Activated T-cell treated with anti-CD3 and anti-CD28 coated beads, Interleukin-2, amount 50 U/mL, for 4 hours (primary cell): ENCODE results near the gene LRRFIP1. TPM values are rescaled to one million over a fixed set of nuclear protein-coding genes. Genes with fewer than 3 reads are reported as not detected.
A peak's percentile ranks its signal among the peaks of the same experiment; 100 is the strongest.

Experiments
- ATAC-seq, 2 donors: fragments of 200-7000 bp; cut with Tn5 transposase; one replicate each; pipeline ENCODE4 v1.10.0; 2021
- DNase-seq: peaks from one replicate; pipeline ENCODE4 v3.0.0-alpha.2; 2020
- H3K27me3 Mint-ChIP-seq: one replicate; pipeline ENCODE4 v1.8.0; 2021; ENCODE audit warnings: low read depth, mixed read lengths
- H3K36me3 Mint-ChIP-seq: one replicate; pipeline ENCODE4 v1.8.0; 2022; ENCODE audit warnings: mixed read lengths; ENCODE audit not compliant: insufficient read depth
- H3K4me1 Mint-ChIP-seq: one replicate; pipeline ENCODE4 v1.8.0; 2021; ENCODE audit warnings: low read depth, mixed read lengths
- H3K4me3 Mint-ChIP-seq: one replicate; pipeline ENCODE4 v1.8.0; 2021; ENCODE audit warnings: mild to moderate bottlenecking, moderate library complexity, mixed read lengths
- H3K9me3 Mint-ChIP-seq: one replicate; pipeline ENCODE4 v1.8.0; 2021; ENCODE audit warnings: mixed read lengths
- total RNA-seq, 3 donors: library from RNA; stranded (reverse); gene quantifications; one replicate each; pipeline ENCODE4 v1.2.1, GENCODE V29; 2021

Gene LRRFIP1
- total RNA-seq, 3 donors from 2014 or later: 160 to 203 (median 169) TPM

GRCh38 chr2:237711458-237712150, 84.2 kb downstream of the LRRFIP1 start:
- no peak for ATAC-seq
- no peak for DNase-seq
- H3K27me3 Mint-ChIP-seq: no peaks in the 10 kb centered on the region

GRCh38 chr2:237712477-237713377, 85.3 kb downstream of the LRRFIP1 start:
- DNase-seq (no peak), ATAC-seq (no peak)
- Mint-ChIP-seq H3K4me1 (peaks cover 63% of the 10 kb centered on the region), H3K4me3 (no peak overlapping the region), H3K9me3 (no peaks in the 10 kb centered on the region), H3K27me3 (no peaks in the 10 kb centered on the region), H3K36me3 (peaks cover 20% of the 10 kb centered on the region)

More at GRCh38 chr2:237711458-237712150, 84.2 kb downstream of the LRRFIP1 start:
- peaks cover 67% of the 10 kb centered on the region for H3K4me1 Mint-ChIP-seq
- H3K36me3 Mint-ChIP-seq: peaks cover 20% of the 10 kb centered on the region
- H3K9me3 Mint-ChIP-seq: no peaks in the 10 kb centered on the region
- no peak overlapping the region for H3K4me3 Mint-ChIP-seq

- ATAC-seq (no peak), DNase-seq (no peak)
- Mint-ChIP-seq H3K4me1 (peaks cover 67% of the 10 kb centered on the region), H3K36me3 (peaks cover 22% of the 10 kb centered on the region), H3K4me3 (no peak overlapping the region), H3K9me3 (no peaks in the 10 kb centered on the region), H3K27me3 (no peaks in the 10 kb centered on the region)
Measured at GRCh38 chr2:237714690-237715458, 87.5 kb downstream of the LRRFIP1 start.

GRCh38 chr2:237715459-237715947, 88.1 kb downstream of the LRRFIP1 start:
- Mint-ChIP-seq H3K9me3 (no peaks in the 10 kb centered on the region), H3K36me3 (peaks cover 22% of the 10 kb centered on the region), H3K27me3 (no peaks in the 10 kb centered on the region), H3K4me3 (no peak overlapping the region), H3K4me1 (peaks cover 67% of the 10 kb centered on the region)
- ATAC-seq (no peak), DNase-seq (no peak)

- peaks cover 25% of the 10 kb centered on the region for H3K36me3 Mint-ChIP-seq
Measured at GRCh38 chr2:237716011-237716410, 88.6 kb downstream of the LRRFIP1 start.

DNA sequence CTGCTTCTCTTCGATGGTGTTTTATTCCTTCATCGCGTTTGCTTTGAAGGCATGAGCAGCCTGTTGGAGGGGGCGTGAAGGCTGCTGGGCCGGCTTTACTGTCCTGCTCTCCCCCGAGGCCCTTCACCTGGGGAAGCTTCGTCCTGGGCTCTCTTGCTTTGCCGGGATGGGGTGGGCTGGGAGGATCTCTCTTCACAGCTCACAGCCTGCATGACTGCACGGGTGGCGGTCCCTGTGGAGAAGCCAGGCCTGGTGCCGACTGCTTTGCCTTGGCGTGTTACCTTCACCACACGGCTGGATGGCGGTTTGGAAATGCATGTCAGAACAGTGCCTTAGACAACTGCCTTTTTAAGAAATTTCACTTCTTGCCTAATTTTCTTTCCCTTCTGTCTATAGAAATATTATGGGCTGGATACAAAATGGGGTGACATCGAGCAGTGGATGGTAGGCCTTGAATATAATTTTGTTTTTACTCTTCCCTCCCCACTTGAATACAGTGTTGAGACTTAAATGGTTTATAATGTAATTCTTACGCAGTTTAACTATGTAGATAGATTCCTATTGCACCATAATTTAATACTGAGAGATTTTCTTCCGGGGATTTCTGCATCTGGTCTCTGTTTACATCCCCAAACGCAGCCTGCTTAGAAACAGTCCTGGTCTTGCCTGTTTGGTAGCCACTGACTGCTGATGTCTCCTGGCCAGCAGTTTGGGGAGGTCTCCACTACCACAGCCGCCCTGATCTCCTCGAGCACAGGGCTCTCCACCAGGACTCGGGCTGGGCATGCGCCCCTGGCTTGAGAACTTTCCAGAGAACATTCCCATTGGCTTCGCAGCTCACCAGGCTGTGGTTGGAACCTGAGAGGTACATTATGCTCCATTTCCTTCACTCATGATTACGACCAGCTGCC, 90.2 kb downstream of the LRRFIP1 start:
- Mint-ChIP-seq H3K4me3 (no peak overlapping the region), H3K9me3 (no peaks in the 10 kb centered on the region), H3K36me3 (peaks cover 28% of the 10 kb centered on the region), H3K27me3 (no peaks in the 10 kb centered on the region), H3K4me1 (peaks cover 69% of the 10 kb centered on the region)
- ATAC-seq (no peak), DNase-seq (no peak)

More at GRCh38 chr2:237716011-237716410, 88.6 kb downstream of the LRRFIP1 start:
- Mint-ChIP-seq H3K4me1 (peaks cover 68% of the 10 kb centered on the region), H3K9me3 (no peaks in the 10 kb centered on the region), H3K4me3 (no peak overlapping the region), H3K27me3 (no peaks in the 10 kb centered on the region)
- DNase-seq (no peak), ATAC-seq (no peak)

- Mint-ChIP-seq H3K4me3 (no peak overlapping the region), H3K4me1 (peaks cover 65% of the 10 kb centered on the region), H3K27me3 (no peaks in the 10 kb centered on the region), H3K36me3 (peaks cover 28% of the 10 kb centered on the region), H3K9me3 (no peaks in the 10 kb centered on the region)
- ATAC-seq (no peak), DNase-seq (no peak)
Measured at GRCh38 chr2:237718277-237718634, 90.9 kb downstream of the LRRFIP1 start.

- Mint-ChIP-seq H3K9me3 (no peaks in the 10 kb centered on the region), H3K4me3 (no peak overlapping the region), H3K27me3 (no peaks in the 10 kb centered on the region), H3K4me1 (peaks cover 59% of the 10 kb centered on the region), H3K36me3 (peaks cover 33% of the 10 kb centered on the region)
- no peak for DNase-seq
- no peak for ATAC-seq
Measured at GRCh38 chr2:237720444-237720843, 93.1 kb downstream of the LRRFIP1 start.

- peaks cover 31% of the 10 kb centered on the region for H3K36me3 Mint-ChIP-seq
- DNase-seq (no peak), ATAC-seq (no peak)
- no peak overlapping the region for H3K4me3 Mint-ChIP-seq
- no peaks in the 10 kb centered on the region for H3K27me3 Mint-ChIP-seq
- H3K4me1 Mint-ChIP-seq: peaks cover 56% of the 10 kb centered on the region
- H3K9me3 Mint-ChIP-seq: no peaks in the 10 kb centered on the region
Measured at GRCh38 chr2:237720957-237721356, 93.6 kb downstream of the LRRFIP1 start.

- H3K4me3 Mint-ChIP-seq: no peak overlapping the region
- H3K36me3 Mint-ChIP-seq: peaks cover 34% of the 10 kb centered on the region
- ATAC-seq (no peak), DNase-seq (no peak)
- peaks cover 57% of the 10 kb centered on the region for H3K4me1 Mint-ChIP-seq
- H3K9me3 Mint-ChIP-seq: no peaks in the 10 kb centered on the region
- H3K27me3 Mint-ChIP-seq: no peaks in the 10 kb centered on the region
Measured at GRCh38 chr2:237721458-237721857, 94.1 kb downstream of the LRRFIP1 start.

DNA sequence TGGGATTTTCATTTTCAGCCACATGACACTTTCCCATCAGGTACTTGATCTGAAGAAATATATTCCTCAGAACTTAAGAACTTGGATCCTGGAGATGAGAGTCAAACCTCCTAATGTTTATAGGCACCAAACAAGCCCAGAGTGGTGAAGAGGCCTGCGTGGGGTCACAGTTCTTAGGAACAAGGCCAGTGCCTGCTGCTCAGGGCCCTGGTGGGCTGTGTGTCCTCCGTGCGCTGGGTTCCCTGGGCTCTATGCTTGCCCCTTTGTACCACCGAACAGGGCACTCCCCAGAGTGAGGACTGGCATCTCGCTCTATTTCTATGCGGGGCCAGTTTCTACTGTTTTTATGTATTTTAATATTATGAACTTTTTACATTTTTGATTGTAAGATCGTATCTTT, 95.2 kb downstream of the LRRFIP1 start:
- Mint-ChIP-seq H3K36me3 (peaks cover 36% of the 10 kb centered on the region), H3K4me3 (no peak overlapping the region), H3K4me1 (peaks cover 56% of the 10 kb centered on the region), H3K27me3 (no peaks in the 10 kb centered on the region), H3K9me3 (no peaks in the 10 kb centered on the region)
- DNase-seq: no peak
- ATAC-seq: no peak

GRCh38 chr2:237723023-237723422, 95.6 kb downstream of the LRRFIP1 start:
- Mint-ChIP-seq H3K9me3 (no peaks in the 10 kb centered on the region), H3K36me3 (peaks cover 35% of the 10 kb centered on the region), H3K4me1 (peaks cover 56% of the 10 kb centered on the region), H3K4me3 (no peak overlapping the region), H3K27me3 (no peaks in the 10 kb centered on the region)
- no peak for ATAC-seq
- no peak for DNase-seq

- peaks cover 53% of the 10 kb centered on the region for H3K4me1 Mint-ChIP-seq
- no peaks in the 10 kb centered on the region for H3K9me3 Mint-ChIP-seq
- DNase-seq (no peak), ATAC-seq (peak in 1 of 2 donors; percentile 60)
- no peaks in the 10 kb centered on the region for H3K27me3 Mint-ChIP-seq
- H3K36me3 Mint-ChIP-seq: peaks cover 31% of the 10 kb centered on the region
- H3K4me3 Mint-ChIP-seq: no peak overlapping the region
Measured at GRCh38 chr2:237723602-237724001, 96.2 kb downstream of the LRRFIP1 start.
